GM12873 (cell line): Measurements from ENCODE around the gene TMEM181.

Experiments used
- TF ChIP-seq, protein P1 (sequence below): IDR thresholded peaks from 2 replicates; pipeline ENCODE4 v1.5.1; 2012; ENCODE audit warnings: low read depth, mild to moderate bottlenecking, moderate library complexity, low read length, control low read depth; ENCODE audit not compliant: insufficient read depth; ENCODE audit errors: missing control alignments

TMEM181 gene

GRCh38 chr6:158539881-158540280 lies 20.0 kb upstream of the TMEM181 start:
- TF ChIP-seq, protein P1, sequence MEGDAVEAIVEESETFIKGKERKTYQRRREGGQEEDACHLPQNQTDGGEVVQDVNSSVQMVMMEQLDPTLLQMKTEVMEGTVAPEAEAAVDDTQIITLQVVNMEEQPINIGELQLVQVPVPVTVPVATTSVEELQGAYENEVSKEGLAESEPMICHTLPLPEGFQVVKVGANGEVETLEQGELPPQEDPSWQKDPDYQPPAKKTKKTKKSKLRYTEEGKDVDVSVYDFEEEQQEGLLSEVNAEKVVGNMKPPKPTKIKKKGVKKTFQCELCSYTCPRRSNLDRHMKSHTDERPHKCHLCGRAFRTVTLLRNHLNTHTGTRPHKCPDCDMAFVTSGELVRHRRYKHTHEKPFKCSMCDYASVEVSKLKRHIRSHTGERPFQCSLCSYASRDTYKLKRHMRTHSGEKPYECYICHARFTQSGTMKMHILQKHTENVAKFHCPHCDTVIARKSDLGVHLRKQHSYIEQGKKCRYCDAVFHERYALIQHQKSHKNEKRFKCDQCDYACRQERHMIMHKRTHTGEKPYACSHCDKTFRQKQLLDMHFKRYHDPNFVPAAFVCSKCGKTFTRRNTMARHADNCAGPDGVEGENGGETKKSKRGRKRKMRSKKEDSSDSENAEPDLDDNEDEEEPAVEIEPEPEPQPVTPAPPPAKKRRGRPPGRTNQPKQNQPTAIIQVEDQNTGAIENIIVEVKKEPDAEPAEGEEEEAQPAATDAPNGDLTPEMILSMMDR: no peak

DNA sequence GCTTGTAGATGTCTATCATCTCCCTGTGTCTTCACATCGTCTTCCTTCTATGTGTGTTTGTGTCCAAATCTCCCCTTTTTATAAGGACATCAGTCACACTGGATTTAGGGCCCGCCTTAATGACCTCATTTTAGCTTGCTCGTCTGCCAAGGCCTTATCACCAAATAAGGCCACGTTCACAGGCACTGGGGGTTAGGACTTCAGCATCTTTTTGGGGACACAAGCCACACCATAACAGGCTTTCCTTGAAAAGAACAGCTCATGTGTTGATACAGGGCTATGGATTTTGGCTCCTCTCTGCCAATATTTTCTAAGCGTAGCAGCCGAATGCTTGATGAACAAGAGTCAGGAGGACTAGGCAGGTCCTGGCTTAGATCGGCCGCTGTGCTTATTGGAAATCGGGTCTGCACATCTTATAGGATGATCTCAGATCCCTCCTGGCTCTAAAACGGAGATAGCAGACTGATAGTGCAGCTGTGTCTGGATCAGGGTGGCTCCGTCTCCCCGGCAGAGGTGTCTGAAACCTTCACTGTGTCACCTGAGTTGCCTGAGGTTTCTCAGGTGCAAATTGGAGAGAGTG lies 16.2 kb upstream of the TMEM181 start:
- TF ChIP-seq, protein P1: no peak

DNA sequence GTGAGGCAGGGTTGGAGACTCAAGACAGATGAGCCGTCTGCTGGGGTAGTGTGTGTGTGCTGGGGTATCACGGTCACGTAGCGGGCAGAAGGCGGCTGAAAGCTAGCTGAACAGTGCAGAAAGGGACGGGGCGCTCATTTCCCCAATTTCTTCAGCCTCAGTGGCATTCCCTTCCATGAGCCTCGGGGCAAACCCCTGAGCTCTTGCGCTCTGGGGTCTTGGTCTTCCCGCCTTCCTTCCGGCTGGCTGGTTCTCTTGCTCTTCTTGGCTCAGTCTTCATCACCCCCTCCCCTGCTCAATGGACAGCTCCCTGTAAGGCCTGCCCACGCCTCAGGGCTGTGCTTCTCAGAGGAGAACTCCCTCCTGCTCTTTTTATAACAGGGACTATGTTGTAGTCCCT lies 15.5 kb upstream of the TMEM181 start:
- TF ChIP-seq, protein P1: no peak

GRCh38 chr6:158545043-158545966 lies 14.6 kb upstream of the TMEM181 start:
- TF ChIP-seq, protein P1: no peak

- TF ChIP-seq, protein P1: no peak
These were observed 11.3 kb upstream of the TMEM181 start for GRCh38 chr6:158548418-158549161.

DNA sequence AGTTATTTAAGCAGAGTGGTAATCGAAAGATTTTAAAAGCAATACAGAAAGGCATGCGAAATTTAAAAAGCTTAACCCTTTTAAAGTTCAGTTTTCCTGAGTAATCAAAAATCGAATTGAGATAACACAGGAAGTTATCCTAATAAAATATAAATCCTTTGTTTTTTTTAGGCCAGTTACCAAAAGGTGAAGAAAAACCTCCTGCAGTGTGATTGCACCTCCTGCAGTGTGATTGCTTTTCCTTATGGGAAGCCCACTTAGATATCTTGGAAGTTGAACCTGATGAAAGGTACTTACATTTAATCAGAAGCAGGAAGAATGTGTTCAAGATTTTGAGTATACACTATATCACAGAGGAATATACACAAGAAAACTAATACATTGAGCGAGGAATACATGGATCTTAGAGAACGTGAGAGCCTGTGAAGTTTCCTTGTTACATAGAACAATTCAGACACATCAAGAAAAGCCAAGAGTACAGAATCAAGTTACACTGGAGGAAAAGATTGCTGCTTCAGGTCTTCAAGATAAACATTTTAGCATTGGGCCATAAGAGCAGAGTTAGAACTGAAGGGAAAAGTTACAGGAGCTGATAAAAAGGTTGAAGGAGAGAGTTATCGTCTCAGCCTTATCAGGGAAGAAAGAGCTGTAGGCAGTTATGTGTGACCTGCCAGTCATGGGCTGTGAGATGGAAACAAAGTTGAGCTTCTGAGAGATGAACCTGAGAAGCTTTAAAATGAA lies 7.7 kb upstream of the TMEM181 start:
- TF ChIP-seq, protein P1: no peak
